Measurements from ENCODE around the gene MYO18B.
A peak's percentile ranks its signal among the peaks of the same experiment; 100 is the strongest.

The MYO18B gene

DNA sequence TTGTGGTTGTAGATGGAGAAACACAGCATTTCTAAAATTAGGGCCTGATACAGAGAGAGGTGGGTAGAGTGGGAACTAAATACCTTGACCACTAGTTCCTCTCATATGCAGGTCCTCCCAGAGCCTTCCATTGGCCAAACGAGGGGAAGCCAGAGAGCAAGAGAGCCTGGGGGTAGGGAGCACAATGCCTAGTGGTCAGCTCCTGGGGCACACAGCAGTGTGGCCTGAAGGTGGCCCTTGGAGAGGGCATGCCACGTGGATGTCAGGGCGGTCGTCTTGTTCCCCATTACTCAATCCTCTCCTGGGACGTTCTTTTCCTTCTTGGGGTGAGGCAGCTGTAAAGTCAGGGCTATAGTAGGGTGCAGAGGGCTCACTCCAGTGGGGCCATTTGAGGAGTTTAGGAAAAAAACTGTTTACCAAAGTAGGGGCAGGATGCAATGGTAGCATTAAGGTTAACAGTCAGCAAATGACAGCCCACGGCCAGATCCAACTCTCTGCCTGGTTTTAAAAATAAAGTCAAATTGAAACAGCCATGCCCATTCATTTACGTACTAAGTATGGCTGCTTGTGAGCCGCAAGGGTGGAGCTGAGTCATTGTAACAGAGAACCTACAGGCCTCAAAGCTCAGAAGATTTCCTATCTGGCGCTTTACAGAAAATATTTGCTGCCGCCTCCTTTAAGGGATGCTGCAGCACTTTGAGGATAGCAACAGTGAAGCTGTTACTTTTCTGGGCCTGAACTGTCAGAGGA is 7.6 kb downstream of the MYO18B start:
- DNase-seq: no peak

DNA sequence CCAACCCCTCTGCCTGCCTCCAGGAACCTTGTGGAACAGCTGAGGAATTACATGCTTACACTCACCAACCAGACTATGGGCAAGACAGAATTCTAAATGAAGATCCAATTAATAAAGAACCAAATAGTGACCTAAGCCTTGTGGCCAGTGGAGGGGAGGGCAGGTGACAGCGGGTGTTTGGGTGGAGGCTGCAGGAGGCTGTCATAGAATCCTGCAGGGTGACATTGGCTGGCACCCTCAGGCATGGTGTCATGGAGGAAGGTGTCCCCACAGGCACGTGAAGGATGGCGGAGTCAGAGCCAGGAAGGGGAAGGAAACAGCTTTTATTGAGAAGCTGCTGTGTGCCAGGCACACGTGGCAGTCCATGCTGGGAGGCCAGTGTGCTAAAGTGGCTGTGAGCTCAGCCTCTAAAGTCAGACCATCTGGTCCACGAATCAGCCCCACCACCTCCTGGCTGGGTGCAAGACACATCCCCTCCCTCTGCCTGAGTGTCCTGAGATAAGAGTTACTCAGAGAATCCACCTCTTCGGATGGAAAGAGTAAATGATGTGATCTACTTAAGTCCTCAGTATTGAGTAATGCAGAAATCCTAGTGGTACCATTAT is 8.7 kb downstream of the MYO18B start:
- DNase-seq: peak; percentile 16 to 21

- DNase-seq: no peak
Observed at GRCh38 chr22:25751174-25751581, 9.2 kb downstream of the MYO18B start.

GRCh38 chr22:25752615-25753214 is 10.7 kb downstream of the MYO18B start:
- DNase-seq: no peak

DNA sequence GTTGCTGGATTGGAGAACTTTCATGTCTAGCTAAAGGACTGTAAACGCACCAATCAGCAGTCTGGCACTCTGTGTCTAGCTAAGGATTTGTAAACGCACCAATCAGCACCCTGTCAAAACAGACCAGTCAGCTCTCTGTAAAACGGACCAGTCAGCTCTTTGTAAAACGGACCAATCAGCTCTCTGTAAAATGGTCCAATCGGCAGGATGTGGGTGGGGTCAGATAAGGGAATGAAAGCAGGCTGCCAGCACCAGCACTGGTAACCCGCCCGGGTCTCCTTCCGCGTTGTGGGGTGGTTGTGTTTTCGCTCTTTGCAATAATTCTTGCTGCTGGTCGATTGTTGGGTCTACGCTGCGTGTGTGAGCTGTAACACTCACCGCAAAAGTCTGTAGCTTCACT is 11.3 kb downstream of the MYO18B start:
- no peak for DNase-seq

- no peak for DNase-seq
Observed at GRCh38 chr22:25754527-25755202, 12.7 kb downstream of the MYO18B start.

- DNase-seq: no peak
Observed at GRCh38 chr22:25757686-25758085, 15.7 kb downstream of the MYO18B start.

DNA sequence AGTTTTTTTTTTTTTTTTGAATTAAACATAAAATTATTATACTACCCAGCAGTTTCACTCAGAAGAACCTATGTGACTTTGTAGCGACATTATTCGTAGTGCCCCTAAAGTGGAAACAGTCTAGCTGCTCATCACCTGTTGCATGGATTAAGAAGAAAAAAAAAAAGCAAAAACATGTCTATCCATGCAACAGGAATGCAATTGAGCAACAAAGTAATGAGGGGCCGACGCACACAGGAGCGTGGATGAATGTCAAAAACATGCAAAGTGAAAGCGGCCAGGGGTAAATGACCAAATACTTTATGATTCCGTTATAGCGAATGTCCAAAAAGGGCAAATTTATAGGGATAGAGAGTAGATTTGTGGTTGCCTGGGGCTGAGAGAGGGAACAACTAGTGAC is 16.3 kb downstream of the MYO18B start:
- DNase-seq: no peak

- peak; percentile 43 to 57 for DNase-seq
Observed at GRCh38 chr22:25759825-25760231, 17.8 kb downstream of the MYO18B start.

GRCh38 chr22:25760294-25760693 is 18.3 kb downstream of the MYO18B start:
- no peak for DNase-seq

- DNase-seq: no peak
Observed at GRCh38 chr22:25760848-25761595, 19.0 kb downstream of the MYO18B start.

DNA sequence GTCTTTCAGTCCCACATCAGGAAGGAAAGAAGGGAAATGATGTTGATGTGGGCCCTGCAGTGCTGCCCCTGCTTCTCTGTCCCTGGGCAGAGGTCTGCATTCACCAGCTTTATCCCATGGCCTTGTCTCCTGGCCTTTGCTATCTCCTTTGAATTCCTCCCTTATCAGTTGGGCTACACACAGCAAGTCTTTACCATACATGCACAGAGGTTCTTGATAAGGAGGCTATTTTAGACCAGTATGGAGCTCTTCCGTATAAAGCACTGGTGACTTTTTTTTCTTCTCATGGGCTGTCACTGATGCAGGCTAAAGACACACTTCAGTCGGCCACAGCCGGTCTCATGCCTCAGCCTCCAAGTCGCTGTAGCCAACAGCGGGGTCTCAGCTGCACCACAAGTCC is 20.2 kb downstream of the MYO18B start:
- no peak for DNase-seq

DNA sequence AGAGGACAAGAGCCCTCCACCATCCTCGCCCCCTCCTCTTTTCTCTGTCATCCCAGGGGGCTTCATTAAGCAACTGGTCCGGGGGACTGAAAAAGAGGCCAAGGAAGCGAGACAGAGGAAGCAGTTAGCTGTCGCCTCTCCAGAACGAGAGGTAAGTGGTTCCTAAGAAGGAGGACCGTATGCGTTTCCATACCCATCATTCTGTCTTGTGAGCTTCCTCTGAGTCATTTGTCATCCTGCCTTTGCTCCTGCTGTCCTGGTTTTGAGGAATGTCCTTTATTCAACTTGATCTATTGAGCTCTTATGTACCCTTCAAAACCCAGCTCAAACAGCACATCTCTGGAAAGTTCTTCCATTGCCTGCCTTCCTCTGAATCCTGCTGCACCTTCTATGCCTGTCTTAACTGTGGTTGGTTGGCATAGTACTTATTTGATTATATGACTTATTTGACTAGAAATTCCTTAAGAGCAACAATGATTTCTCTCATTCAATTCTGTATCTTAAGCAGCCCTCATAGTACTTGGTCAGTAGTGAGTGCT is 21.3 kb downstream of the MYO18B start:
- DNase-seq: no peak

DNA sequence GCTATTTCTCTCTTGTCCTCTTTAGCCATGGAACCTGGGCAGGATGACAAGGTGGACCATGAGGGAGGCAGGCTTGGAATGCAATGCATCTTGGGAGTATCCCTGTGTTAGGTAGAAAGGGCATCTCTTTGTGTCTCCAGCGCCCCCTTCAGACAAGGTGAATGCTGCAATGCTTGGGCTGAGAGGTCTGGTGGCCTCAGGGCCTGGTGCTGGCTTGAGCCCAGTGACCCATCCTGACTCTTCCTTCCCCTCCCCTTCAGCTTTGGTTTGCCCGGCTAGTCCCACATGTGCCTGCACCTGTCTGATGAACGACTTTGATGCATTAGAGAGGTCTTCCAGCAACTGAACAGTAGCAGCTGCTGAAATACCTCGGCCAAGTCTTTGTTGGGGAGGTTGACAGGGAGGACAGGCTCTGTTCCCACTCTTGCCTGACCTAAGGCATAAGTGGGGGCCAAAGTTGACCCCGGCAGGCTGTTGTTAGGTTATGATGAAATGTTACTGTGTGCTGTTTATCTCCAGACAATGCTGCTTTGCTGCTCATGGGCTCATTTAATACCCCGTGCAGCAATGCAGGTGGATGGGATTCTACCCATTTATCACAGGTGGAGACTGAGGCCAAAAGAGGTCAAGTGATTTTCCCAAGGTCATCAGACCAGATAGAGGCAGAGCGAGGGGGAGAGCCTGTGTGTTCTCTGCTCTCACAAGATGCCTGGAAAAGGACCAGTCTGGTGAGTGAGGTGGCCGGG is 22.5 kb downstream of the MYO18B start:
- no peak for DNase-seq

GRCh38 chr22:25765016-25765367 is 23.0 kb downstream of the MYO18B start:
- no peak for DNase-seq

- no peak for DNase-seq
Observed at GRCh38 chr22:25765801-25766200, 23.8 kb downstream of the MYO18B start.

GRCh38 chr22:25766418-25766817 is 24.4 kb downstream of the MYO18B start:
- no peak for DNase-seq

GRCh38 chr22:25770333-25770732 is 28.3 kb downstream of the MYO18B start:
- DNase-seq: no peak

DNA sequence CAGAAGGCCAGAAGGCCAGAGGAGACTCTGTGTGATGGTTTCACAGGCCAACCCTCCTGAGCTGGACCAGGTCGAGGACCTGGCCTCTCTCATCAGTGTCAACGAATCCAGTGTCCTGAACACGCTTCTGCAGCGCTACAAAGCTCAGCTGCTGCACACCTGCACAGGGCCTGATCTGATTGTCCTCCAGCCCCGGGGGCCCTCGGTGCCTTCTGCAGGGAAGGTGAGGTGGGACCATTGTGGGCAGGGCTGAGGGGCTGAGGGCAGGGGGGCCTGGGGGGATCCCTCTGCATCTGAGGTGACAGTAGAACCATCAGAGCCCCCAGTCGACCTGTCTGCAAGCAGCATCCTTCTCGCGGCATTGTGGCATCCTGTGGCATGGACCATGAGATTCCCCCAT is 30.3 kb downstream of the MYO18B start:
- DNase-seq: no peak

DNA sequence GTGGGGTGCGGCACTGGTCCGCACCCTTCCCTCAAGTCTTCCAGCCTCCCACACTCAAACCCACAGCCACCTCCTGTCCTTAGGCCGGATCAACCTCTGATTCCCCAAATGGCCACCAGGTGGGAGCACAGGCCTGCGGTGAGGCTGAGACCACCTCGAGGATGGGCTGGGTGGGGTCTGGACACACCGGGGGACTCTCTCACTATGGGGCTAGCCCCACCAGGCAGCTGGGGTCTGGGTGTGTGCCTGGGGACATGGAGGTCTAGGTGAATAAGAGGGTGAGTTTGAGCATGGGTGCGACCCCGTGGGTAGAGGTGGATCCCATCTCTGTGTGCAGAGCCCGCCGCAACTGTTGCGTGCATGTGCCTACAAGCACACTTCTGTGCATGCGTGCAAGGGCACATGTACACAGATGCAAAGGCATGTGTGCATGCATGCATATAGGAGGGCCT is 32.6 kb downstream of the MYO18B start:
- DNase-seq: no peak

- no peak for DNase-seq
Observed at GRCh38 chr22:25775531-25775930, 33.5 kb downstream of the MYO18B start.

- DNase-seq: no peak
Observed at GRCh38 chr22:25777411-25777810, 35.4 kb downstream of the MYO18B start.

Data from Kasumi-1 (cell line).